GM12878 (cell line): ENCODE data around the gene MAD1L1.

Source experiments
- ASH2L ChIP-seq: fragments of 300-600, 200-600 bp; sonication (generic); IDR thresholded peaks from 2 replicates; pipeline ENCODE4 v1.6.1; 2017; ENCODE audit warnings: low read depth, mild to moderate bottlenecking, borderline replicate concordance
- NFXL1 ChIP-seq: fragments of 450-650 bp; IDR thresholded peaks from 2 replicates; pipeline ENCODE4 v1.6.1; 2017; ENCODE audit warnings: antibody characterized with exemption, mild to moderate bottlenecking, borderline replicate concordance
- RBBP5 ChIP-seq: fragments of 200-600 bp; sonication (generic); conservative IDR thresholded peaks from 2 replicates; pipeline ENCODE4 v1.6.1; 2016
- SIN3A ChIP-seq: IDR thresholded peaks from 2 replicates; pipeline ENCODE4 v1.6.1; 2012; ENCODE audit warnings: low read depth, low read length, improper control_type of control experiment
- SP1 ChIP-seq: IDR thresholded peaks from one replicate; pipeline ENCODE4 v1.6.1; 2011; ENCODE audit warnings: low read depth, low read length
- SUPT20H ChIP-seq: IDR thresholded peaks from 2 replicates; pipeline ENCODE4 v1.6.1; 2011; ENCODE audit warnings: low read depth, mild to moderate bottlenecking, low read length, moderate library complexity, borderline replicate concordance; ENCODE audit not compliant: control insufficient read depth
- YY1 ChIP-seq: IDR thresholded peaks from 2 replicates; pipeline ENCODE4 v1.6.1; 2011; ENCODE audit warnings: low read depth, mild to moderate bottlenecking, low read length
- ZNF217 ChIP-seq: fragments of 450-650 bp; IDR thresholded peaks from 2 replicates; pipeline ENCODE4 v1.6.1; 2017; ENCODE audit warnings: antibody characterized with exemption, mild to moderate bottlenecking
- TF ChIP-seq, protein P1 (sequence below), 3 experiments: IDR thresholded peaks in 2 of 3; conservative IDR thresholded peaks in 1 of 3; 2 replicates each; pipeline ENCODE4 v1.5.1; 2011; ENCODE audit warnings: low read depth in 3 of 3, low read length in 3 of 3, mild to moderate bottlenecking in 3 of 3, control low read depth in 2 of 3, moderate library complexity in 2 of 3, inconsistent platforms in 1 of 3, mixed read lengths in 1 of 3; ENCODE audit not compliant: control insufficient read depth in 2 of 3, insufficient read depth in 1 of 3; ENCODE audit errors: extremely low read depth in 1 of 3

DNA sequence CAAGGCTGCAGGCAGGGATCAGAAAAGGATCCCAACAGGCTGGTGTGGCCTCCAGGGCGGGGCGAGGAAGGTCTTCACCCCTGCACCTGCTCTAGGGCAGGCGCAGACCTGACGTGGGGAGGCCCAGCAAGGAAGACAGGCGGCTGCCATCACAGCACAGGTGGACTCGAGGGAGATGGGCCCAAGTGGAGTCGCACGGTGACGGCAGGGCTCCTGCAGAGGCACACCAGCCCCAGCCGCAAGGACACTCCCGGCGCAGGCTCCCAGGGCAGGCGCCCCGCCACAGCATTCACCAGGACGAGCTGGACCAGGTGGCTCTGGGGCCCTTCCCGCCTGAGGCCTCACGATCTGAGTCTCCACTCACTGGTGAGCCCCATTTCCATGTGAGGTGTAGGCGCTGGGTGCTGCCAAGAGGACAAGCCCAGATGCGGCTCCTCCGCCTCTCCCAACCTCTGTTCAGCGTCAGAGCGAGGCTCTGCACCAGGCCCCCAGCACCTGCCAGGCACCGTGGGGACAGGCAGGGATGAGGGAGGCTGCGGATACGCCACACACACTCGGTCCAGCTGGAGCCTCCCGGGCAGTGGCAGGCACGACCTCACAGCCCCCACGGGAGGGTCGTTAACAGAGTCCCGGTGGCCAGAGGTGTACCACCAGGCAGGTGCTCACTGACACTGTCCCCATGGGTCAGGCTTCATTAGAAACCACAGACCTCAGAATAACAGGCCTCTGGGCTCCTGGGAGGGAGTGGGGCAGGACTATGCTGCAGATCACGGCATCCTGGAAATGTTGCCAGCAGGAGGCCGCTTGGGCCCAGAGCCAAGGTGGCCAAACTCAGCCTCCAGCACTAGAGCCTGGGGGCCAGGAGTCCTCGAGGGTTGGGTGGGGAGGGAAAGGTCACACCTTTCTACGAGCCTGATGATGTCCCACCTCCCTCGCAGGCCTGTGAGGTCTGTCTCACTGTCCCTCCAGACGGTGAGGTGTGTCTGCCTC is 111.6 kb downstream of the MAD1L1 start:
- TF ChIP-seq SUPT20H (no peak), ZNF217 (no peak), SP1 (no peak), ASH2L (no peak), RBBP5 (no peak), SIN3A (no peak), YY1 (no peak), NFXL1 (no peak)
- TF ChIP-seq, protein P1, sequence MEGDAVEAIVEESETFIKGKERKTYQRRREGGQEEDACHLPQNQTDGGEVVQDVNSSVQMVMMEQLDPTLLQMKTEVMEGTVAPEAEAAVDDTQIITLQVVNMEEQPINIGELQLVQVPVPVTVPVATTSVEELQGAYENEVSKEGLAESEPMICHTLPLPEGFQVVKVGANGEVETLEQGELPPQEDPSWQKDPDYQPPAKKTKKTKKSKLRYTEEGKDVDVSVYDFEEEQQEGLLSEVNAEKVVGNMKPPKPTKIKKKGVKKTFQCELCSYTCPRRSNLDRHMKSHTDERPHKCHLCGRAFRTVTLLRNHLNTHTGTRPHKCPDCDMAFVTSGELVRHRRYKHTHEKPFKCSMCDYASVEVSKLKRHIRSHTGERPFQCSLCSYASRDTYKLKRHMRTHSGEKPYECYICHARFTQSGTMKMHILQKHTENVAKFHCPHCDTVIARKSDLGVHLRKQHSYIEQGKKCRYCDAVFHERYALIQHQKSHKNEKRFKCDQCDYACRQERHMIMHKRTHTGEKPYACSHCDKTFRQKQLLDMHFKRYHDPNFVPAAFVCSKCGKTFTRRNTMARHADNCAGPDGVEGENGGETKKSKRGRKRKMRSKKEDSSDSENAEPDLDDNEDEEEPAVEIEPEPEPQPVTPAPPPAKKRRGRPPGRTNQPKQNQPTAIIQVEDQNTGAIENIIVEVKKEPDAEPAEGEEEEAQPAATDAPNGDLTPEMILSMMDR (IDR thresholded peaks at IDR 0.05 in 2 of 3, conservative IDR thresholded peaks at IDR 0.05 in 1 of 3; ENCODE audit: control insufficient read depth in 2 of 3, extremely low read depth in 1 of 3, insufficient read depth in 1 of 3, low read depth in 3 of 3, low read length in 3 of 3) = no peak
